Stimulated activated naive CD8-positive, alpha-beta T cell treated with anti-CD3 and anti-CD28 coated beads, Interleukin-15, Interleukin-2, amounts not matched to agents 100 ng/mL and 50 ng/mL, for 24 hours (primary cell): ENCODE measurements around the gene JUN.

ENCODE experiments used
- H3K27ac Mint-ChIP-seq: one replicate; pipeline ENCODE4 v1.8.0; 2021; ENCODE audit warnings: mild to moderate bottlenecking, mixed read lengths
- H3K27me3 Mint-ChIP-seq: one replicate; pipeline ENCODE4 v1.8.0; 2021; ENCODE audit warnings: mixed read lengths
- H3K36me3 Mint-ChIP-seq: one replicate; pipeline ENCODE4 v1.8.0; 2021; ENCODE audit warnings: low read depth, mixed read lengths
- H3K4me1 Mint-ChIP-seq: one replicate; pipeline ENCODE4 v1.8.0; 2021; ENCODE audit warnings: low read depth, mixed read lengths
- H3K4me3 Mint-ChIP-seq: one replicate; pipeline ENCODE4 v1.8.0; 2021; ENCODE audit warnings: mild to moderate bottlenecking, mixed read lengths
- H3K9me3 Mint-ChIP-seq: one replicate; pipeline ENCODE4 v1.8.0; 2021; ENCODE audit warnings: mixed read lengths

Gene JUN

GRCh38 chr1:58741678-58742553, 41.9 kb downstream of the JUN start:
- Mint-ChIP-seq H3K27me3 (peaks cover 7% of the 10 kb centered on the region), H3K36me3 (no peaks in the 10 kb centered on the region), H3K4me3 (no peak overlapping the region), H3K9me3 (no peaks in the 10 kb centered on the region), H3K27ac (no peak overlapping the region), H3K4me1 (no peaks in the 10 kb centered on the region)

- Mint-ChIP-seq H3K9me3 (no peaks in the 10 kb centered on the region), H3K27ac (no peak overlapping the region), H3K27me3 (no peaks in the 10 kb centered on the region), H3K4me3 (no peak overlapping the region), H3K36me3 (no peaks in the 10 kb centered on the region), H3K4me1 (no peaks in the 10 kb centered on the region)
Observed at GRCh38 chr1:58739856-58740466, 43.9 kb downstream of the JUN start.

GRCh38 chr1:58738876-58739275, 45.0 kb downstream of the JUN start:
- Mint-ChIP-seq H3K36me3 (no peaks in the 10 kb centered on the region), H3K4me3 (no peak overlapping the region), H3K4me1 (no peaks in the 10 kb centered on the region), H3K27ac (no peak overlapping the region), H3K9me3 (no peaks in the 10 kb centered on the region), H3K27me3 (no peaks in the 10 kb centered on the region)

GRCh38 chr1:58735586-58735985, 48.3 kb downstream of the JUN start:
- Mint-ChIP-seq H3K4me3 (no peak overlapping the region), H3K36me3 (no peaks in the 10 kb centered on the region), H3K27me3 (no peaks in the 10 kb centered on the region), H3K27ac (no peak overlapping the region), H3K9me3 (no peaks in the 10 kb centered on the region), H3K4me1 (no peaks in the 10 kb centered on the region)

GRCh38 chr1:58734630-58735029, 49.2 kb downstream of the JUN start:
- no peaks in the 10 kb centered on the region for H3K27me3 Mint-ChIP-seq
- H3K36me3 Mint-ChIP-seq, result no peaks in the 10 kb centered on the region
- no peak overlapping the region for H3K4me3 Mint-ChIP-seq

GRCh38 chr1:58732087-58732775, 51.6 kb downstream of the JUN start:
- Mint-ChIP-seq H3K27me3 (no peaks in the 10 kb centered on the region), H3K36me3 (no peaks in the 10 kb centered on the region), H3K4me1 (peaks cover 4% of the 10 kb centered on the region), H3K9me3 (no peaks in the 10 kb centered on the region), H3K27ac (no peak overlapping the region), H3K4me3 (no peak overlapping the region)

More at GRCh38 chr1:58734630-58735029, 49.2 kb downstream of the JUN start:
- no peaks in the 10 kb centered on the region for H3K9me3 Mint-ChIP-seq
- H3K27ac Mint-ChIP-seq, result no peak overlapping the region
- H3K4me1 Mint-ChIP-seq, result no peaks in the 10 kb centered on the region
